ENCODE results near the gene DIP2A. TPM values are rescaled to one million over a fixed set of nuclear protein-coding genes. Genes with fewer than 3 reads are reported as not detected.

The DIP2A gene
- total and polyA plus RNA-seq, 4 donors, result 15.5 to 71.4 (median 28.7) TPM

DNA sequence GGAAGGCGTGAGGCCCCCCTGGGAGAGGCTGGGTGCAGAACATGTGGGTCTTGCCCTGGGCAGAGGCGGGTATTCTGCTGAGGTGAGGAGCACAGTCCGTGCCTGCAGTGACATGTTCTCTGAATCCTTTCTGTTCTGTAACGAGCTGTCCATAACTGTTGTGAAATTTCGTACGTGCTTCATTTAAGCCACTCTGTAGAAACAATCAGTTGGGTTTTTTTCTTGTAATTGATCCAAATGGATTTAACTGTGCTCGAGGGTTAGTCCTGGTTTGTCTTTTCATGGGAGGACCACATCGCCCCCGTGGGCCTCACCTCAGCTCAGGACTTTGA lies 45.4 kb upstream of the DIP2A start:
- ATAC-seq (ENCODE audit: insufficient read depth, low FRiP score), result no peak
- H3K27ac ChIP-seq (ENCODE audit: low read depth in 1 of 2, low read length in 1 of 2), result no peak overlapping the region
- TF ChIP-seq, protein P1, sequence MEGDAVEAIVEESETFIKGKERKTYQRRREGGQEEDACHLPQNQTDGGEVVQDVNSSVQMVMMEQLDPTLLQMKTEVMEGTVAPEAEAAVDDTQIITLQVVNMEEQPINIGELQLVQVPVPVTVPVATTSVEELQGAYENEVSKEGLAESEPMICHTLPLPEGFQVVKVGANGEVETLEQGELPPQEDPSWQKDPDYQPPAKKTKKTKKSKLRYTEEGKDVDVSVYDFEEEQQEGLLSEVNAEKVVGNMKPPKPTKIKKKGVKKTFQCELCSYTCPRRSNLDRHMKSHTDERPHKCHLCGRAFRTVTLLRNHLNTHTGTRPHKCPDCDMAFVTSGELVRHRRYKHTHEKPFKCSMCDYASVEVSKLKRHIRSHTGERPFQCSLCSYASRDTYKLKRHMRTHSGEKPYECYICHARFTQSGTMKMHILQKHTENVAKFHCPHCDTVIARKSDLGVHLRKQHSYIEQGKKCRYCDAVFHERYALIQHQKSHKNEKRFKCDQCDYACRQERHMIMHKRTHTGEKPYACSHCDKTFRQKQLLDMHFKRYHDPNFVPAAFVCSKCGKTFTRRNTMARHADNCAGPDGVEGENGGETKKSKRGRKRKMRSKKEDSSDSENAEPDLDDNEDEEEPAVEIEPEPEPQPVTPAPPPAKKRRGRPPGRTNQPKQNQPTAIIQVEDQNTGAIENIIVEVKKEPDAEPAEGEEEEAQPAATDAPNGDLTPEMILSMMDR (IDR thresholded peaks at IDR 0.05; ENCODE audit: control extremely low read depth, extremely low read depth), result no peak
- H3K4me3 ChIP-seq, result no peak overlapping the region
- no peaks in the 10 kb centered on the region for H3K27me3 ChIP-seq (ENCODE audit: control insufficient read depth in 3 of 3, insufficient read depth in 3 of 3, low read length in 2 of 3)
- no peak overlapping the region for H3K9ac ChIP-seq (ENCODE audit: insufficient read depth in 1 of 2, low read length in 2 of 2)
- peaks cover 7 to 35% (median 15%) of the 10 kb centered on the region in 4 donors for H3K36me3 ChIP-seq (ENCODE audit: control insufficient read depth in 4 of 4, insufficient read depth in 4 of 4, low read length in 4 of 4)
- peaks cover 0 to 2% (median 0%) of the 10 kb centered on the region in 4 donors for H3K9me3 ChIP-seq (ENCODE audit: control insufficient read depth in 4 of 4, insufficient read depth in 3 of 4, low read length in 3 of 4)
- H3K4me1 ChIP-seq (ENCODE audit: control insufficient read depth in 5 of 5, insufficient read depth in 5 of 5, low read length in 5 of 5), result no peaks in the 10 kb centered on the region
- 89 to 94% methylated on average over 9 of the region's 9 CpGs for WGBS, 2 donors
- no peak for DNase-seq

DNA sequence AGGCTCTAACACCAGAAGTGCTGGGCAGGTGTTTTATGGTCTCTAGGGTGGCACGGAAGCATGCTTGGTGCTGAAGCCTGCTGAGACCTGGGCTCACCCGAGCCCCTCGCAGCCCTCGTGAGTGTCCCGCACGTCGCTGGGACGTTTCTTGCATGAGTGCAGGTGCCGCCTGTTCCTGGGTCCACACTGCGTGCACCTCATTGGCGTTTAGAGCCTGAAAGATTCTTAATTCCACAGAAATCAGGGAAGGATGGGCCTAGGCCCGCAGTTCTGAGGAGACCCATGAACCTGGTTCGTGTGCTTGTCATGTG lies 43.8 kb upstream of the DIP2A start:
- no peak for ATAC-seq (ENCODE audit: insufficient read depth, low FRiP score)
- no peaks in the 10 kb centered on the region for H3K4me1 ChIP-seq (ENCODE audit: control insufficient read depth in 5 of 5, insufficient read depth in 5 of 5, low read length in 5 of 5)
- H3K9ac ChIP-seq (ENCODE audit: insufficient read depth in 1 of 2, low read length in 2 of 2), result no peak overlapping the region
- 98 to 99% methylated on average over 13 of the region's 13 CpGs for WGBS, 2 donors
- peaks cover 0 to 2% (median 0%) of the 10 kb centered on the region in 4 donors for H3K9me3 ChIP-seq (ENCODE audit: control insufficient read depth in 4 of 4, insufficient read depth in 3 of 4, low read length in 3 of 4)
- peaks cover 7 to 48% (median 19%) of the 10 kb centered on the region in 4 donors for H3K36me3 ChIP-seq (ENCODE audit: control insufficient read depth in 4 of 4, insufficient read depth in 4 of 4, low read length in 4 of 4)
- no peak overlapping the region for H3K27ac ChIP-seq (ENCODE audit: low read depth in 1 of 2, low read length in 1 of 2)
- DNase-seq, result no peak
- no peak overlapping the region for H3K4me3 ChIP-seq
- TF ChIP-seq, protein P1 (IDR thresholded peaks at IDR 0.05; ENCODE audit: control extremely low read depth, extremely low read depth), result no peak
- no peaks in the 10 kb centered on the region for H3K27me3 ChIP-seq (ENCODE audit: control insufficient read depth in 3 of 3, insufficient read depth in 3 of 3, low read length in 2 of 3)

DNA sequence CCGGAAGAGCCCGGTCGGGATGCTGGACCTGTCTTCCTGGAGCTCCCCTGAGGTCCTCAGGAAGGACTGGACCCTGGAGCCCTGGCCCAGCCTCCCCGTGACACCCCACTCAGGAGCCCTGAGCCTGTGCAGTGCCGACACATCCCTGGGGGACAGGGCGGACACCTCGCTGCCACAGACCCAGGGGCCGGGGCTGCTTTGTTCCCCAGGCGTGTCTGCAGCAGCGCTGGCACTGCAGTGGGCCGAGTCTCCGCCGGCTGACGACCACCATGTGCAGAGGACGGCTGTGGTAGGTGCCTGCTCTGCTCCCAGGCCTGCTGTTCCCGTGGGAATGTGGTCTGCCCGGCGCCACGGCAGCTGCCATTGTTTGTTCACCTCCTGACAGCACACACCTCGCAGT lies 42.1 kb upstream of the DIP2A start:
- H3K4me3 ChIP-seq, result no peak overlapping the region
- peaks cover 9 to 51% (median 13%) of the 10 kb centered on the region in 4 donors for H3K36me3 ChIP-seq (ENCODE audit: control insufficient read depth in 4 of 4, insufficient read depth in 4 of 4, low read length in 4 of 4)
- no peaks in the 10 kb centered on the region for H3K27me3 ChIP-seq (ENCODE audit: control insufficient read depth in 3 of 3, insufficient read depth in 3 of 3, low read length in 2 of 3)
- H3K9me3 ChIP-seq (ENCODE audit: control insufficient read depth in 4 of 4, insufficient read depth in 3 of 4, low read length in 3 of 4), result no peaks in the 10 kb centered on the region
- ATAC-seq (ENCODE audit: insufficient read depth, low FRiP score) (no peak), DNase-seq (no peak)
- no peaks in the 10 kb centered on the region for H3K4me1 ChIP-seq (ENCODE audit: control insufficient read depth in 5 of 5, insufficient read depth in 5 of 5, low read length in 5 of 5)
- no peak overlapping the region for H3K27ac ChIP-seq (ENCODE audit: low read depth in 1 of 2, low read length in 1 of 2)
- TF ChIP-seq, protein P1 (IDR thresholded peaks at IDR 0.05; ENCODE audit: control extremely low read depth, extremely low read depth), result no peak
- WGBS, 2 donors, result 93 to 97% methylated on average over 20 of the region's 20 CpGs
- no peak overlapping the region for H3K9ac ChIP-seq (ENCODE audit: insufficient read depth in 1 of 2, low read length in 2 of 2)

DNA sequence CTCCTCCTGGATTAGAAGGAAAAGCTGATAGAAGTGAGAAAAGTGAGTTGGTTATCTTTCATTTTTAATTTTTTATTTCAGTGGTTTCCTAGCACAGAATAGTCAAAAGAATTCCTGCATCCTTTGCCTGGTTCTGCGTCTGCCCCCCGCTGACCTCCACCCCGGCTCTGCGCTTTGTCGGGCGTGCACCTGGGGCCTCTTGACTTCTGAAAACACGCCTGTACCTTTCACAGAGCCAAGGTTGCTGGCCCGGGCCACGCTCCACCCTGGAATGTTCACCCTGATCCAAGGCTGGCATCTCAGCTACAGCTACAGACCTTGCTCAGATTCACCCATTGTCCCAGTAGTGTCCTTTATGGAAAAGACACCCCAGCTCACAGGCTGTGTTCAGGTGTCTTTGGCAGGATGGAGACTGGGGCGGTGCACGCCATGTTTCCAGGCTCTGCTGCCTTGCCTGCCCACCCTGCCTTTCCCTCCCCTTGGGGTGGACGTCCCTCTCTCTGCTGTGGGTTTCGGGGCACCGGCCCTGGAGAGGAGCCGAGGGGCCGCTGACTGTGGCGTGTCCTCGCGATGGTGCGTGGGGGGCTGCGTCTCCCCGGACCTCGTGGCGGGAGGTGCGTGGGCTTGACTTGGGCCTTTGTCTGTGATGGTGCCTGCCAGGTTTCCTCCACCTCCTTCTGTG lies 40.3 kb upstream of the DIP2A start:
- no peak for DNase-seq

More for the DNA sequence above, 40.3 kb upstream of the DIP2A start:
- WGBS, 2 donors, result 94 to 95% methylated on average over 25 of the region's 25 CpGs
- H3K27me3 ChIP-seq (ENCODE audit: control insufficient read depth in 3 of 3, insufficient read depth in 3 of 3, low read length in 2 of 3), result no peaks in the 10 kb centered on the region
- no peaks in the 10 kb centered on the region for H3K9me3 ChIP-seq (ENCODE audit: control insufficient read depth in 4 of 4, insufficient read depth in 3 of 4, low read length in 3 of 4)
- H3K4me1 ChIP-seq (ENCODE audit: control insufficient read depth in 5 of 5, insufficient read depth in 5 of 5, low read length in 5 of 5), result no peaks in the 10 kb centered on the region
- H3K4me3 ChIP-seq, result no peak overlapping the region
- no peak overlapping the region for H3K27ac ChIP-seq (ENCODE audit: low read depth in 1 of 2, low read length in 1 of 2)
- H3K9ac ChIP-seq (ENCODE audit: insufficient read depth in 1 of 2, low read length in 2 of 2), result no peak overlapping the region
- peaks cover 5 to 42% (median 8%) of the 10 kb centered on the region in 4 donors for H3K36me3 ChIP-seq (ENCODE audit: control insufficient read depth in 4 of 4, insufficient read depth in 4 of 4, low read length in 4 of 4)
- TF ChIP-seq, protein P1 (IDR thresholded peaks at IDR 0.05; ENCODE audit: control extremely low read depth, extremely low read depth), result no peak
- ATAC-seq (ENCODE audit: insufficient read depth, low FRiP score), result no peak
